ENCODE results near the gene ARHGAP1. TPM values are rescaled to one million over a fixed set of nuclear protein-coding genes. Genes with fewer than 3 reads are reported as not detected.

ARHGAP1 gene
- polyA plus RNA-seq, 1 experiment: 40.9 TPM

GRCh38 chr11:46668480-46669085 is 31.8 kb downstream of the ARHGAP1 start:
- H3K27me3 ChIP-seq (ENCODE audit: control insufficient read depth, insufficient read depth, low read length): no peaks in the 10 kb centered on the region
- DNase-seq (ENCODE audit: low read depth): no peak
- H3K36me3 ChIP-seq (ENCODE audit: control insufficient read depth, insufficient read depth, low read length): peaks cover 19% of the 10 kb centered on the region
- ChIA-PET POLR2A (no interaction called here), CTCF (interaction anchor here (1.0 to 1.4 kb wide), 3 partner anchors 11 to 51 kb away, joined by 3 read pairs; no protein-coding TSS in a partner anchor)
- H3K4me3 ChIP-seq (ENCODE audit: low read depth, low read length): no peak overlapping the region
- no peak for TF ChIP-seq CTCF (IDR thresholded peaks at IDR 0.05; ENCODE audit: insufficient read depth, low read depth, low read length)

- DNase-seq (ENCODE audit: low read depth): no peak
- H3K36me3 ChIP-seq (ENCODE audit: control insufficient read depth, insufficient read depth, low read length): peaks cover 13% of the 10 kb centered on the region
- CTCF ChIA-PET: no interaction called here
- TF ChIP-seq CTCF (IDR thresholded peaks at IDR 0.05; ENCODE audit: insufficient read depth, low read depth, low read length): no peak
- no peaks in the 10 kb centered on the region for H3K27me3 ChIP-seq (ENCODE audit: control insufficient read depth, insufficient read depth, low read length)
- POLR2A ChIA-PET: no interaction called here
- no peak overlapping the region for H3K4me3 ChIP-seq (ENCODE audit: low read depth, low read length)
Measured at GRCh38 chr11:46667043-46667481, 33.4 kb downstream of the ARHGAP1 start.

DNA sequence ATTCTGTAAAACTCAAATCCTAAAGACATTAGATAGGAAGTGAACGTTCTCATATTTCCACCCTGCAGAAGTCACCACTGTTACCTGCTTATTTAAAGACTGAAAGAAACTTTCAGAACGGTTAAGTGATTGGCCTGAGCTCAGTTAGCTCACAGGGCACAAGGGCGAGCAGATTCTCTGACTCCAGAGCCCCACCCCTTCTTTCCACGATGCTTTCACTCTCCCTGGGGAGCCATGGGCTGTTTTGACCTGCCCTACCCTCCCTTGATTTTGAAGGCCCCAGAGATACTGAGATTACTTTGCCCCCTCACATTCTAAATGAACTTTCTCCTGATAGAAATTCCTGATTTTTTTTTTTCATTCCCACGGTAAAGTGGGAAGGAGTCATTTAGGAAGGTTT is 33.9 kb downstream of the ARHGAP1 start:
- ChIA-PET CTCF (interaction anchor here (0.7 kb wide), 1 partner anchor 8 kb away, joined by 3 read pairs; no protein-coding TSS in a partner anchor), POLR2A (no interaction called here)
- H3K4me3 ChIP-seq (ENCODE audit: low read depth, low read length): no peak overlapping the region
- no peak for DNase-seq (ENCODE audit: low read depth)
- no peak for TF ChIP-seq CTCF (IDR thresholded peaks at IDR 0.05; ENCODE audit: insufficient read depth, low read depth, low read length)
- no peaks in the 10 kb centered on the region for H3K27me3 ChIP-seq (ENCODE audit: control insufficient read depth, insufficient read depth, low read length)
- peaks cover 13% of the 10 kb centered on the region for H3K36me3 ChIP-seq (ENCODE audit: control insufficient read depth, insufficient read depth, low read length)

DNA sequence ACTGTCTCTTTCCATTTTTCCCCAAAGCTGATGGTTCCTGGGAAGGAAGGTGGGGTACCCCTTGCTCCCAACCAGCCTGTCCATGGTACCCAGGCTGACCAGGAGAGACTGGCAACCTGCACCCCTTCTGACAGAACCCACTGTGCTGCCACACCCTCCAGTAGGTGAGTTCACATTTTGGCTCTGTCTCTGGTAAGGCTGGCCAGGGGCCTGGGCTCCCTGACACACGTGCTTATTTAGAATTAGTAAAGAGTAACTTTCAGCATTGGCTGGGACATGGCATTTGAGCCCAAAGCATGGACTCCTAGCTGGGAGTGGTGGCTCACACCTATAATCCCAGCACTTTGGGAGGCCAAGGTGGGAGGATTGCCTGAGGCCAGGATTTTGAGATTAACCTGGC is 35.1 kb downstream of the ARHGAP1 start:
- Histone ChIP-seq H3K4me3 (ENCODE audit: low read depth, low read length) (no peak overlapping the region), H3K27me3 (ENCODE audit: control insufficient read depth, insufficient read depth, low read length) (no peaks in the 10 kb centered on the region), H3K36me3 (ENCODE audit: control insufficient read depth, insufficient read depth, low read length) (peaks cover 13% of the 10 kb centered on the region)
- POLR2A ChIA-PET: no interaction called here
- no peak for DNase-seq (ENCODE audit: low read depth)
- TF ChIP-seq CTCF (IDR thresholded peaks at IDR 0.05; ENCODE audit: insufficient read depth, low read depth, low read length): no peak
- CTCF ChIA-PET: no interaction called here

- TF ChIP-seq CTCF (IDR thresholded peaks at IDR 0.05; ENCODE audit: insufficient read depth, low read depth, low read length): no peak
- POLR2A ChIA-PET: no interaction called here
- H3K27me3 ChIP-seq (ENCODE audit: control insufficient read depth, insufficient read depth, low read length): no peaks in the 10 kb centered on the region
- H3K4me3 ChIP-seq (ENCODE audit: low read depth, low read length): no peak overlapping the region
- H3K36me3 ChIP-seq (ENCODE audit: control insufficient read depth, insufficient read depth, low read length): peaks cover 10% of the 10 kb centered on the region
- CTCF ChIA-PET: no interaction called here
- DNase-seq (ENCODE audit: low read depth): no peak
Measured at GRCh38 chr11:46664612-46665011, 35.8 kb downstream of the ARHGAP1 start.

Measured in BJ (cell line).